ENCODE measurements around the gene ZSWIM9. TPM values are rescaled to one million over a fixed set of nuclear protein-coding genes. Genes with fewer than 3 reads are reported as not detected.

Gene ZSWIM9
- total RNA-seq, 1 experiment from 2014 or later, result 5.5 TPM

DNA sequence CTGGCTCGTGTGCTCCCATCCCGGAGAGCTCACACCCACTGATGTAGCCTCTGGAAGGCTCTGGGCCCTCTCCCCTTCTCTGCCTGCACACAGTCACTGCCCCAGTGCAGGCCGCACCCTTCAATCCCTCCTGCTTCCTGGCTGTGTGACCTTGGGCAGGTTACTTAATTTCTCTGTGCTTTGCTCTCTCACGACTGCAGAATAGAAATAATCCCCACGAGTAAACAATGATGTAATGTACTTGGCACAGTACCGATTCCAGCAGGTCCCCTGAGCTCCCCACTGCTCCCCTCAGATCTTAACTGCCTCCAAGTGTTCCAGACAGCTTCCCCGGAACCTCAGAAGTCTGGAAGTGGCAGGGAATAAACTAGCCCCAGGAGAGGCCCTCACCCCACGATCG, 16.5 kb upstream of the ZSWIM9 start:
- Mint-ChIP-seq H3K4me1 (ENCODE audit: insufficient read depth, unreplicated experiment) (no peaks in the 10 kb centered on the region), H3K36me3 (ENCODE audit: insufficient read depth, unreplicated experiment) (peaks cover 26% of the 10 kb centered on the region), H3K9me3 (ENCODE audit: unreplicated experiment) (no peaks in the 10 kb centered on the region), H3K4me3 (ENCODE audit: unreplicated experiment) (no peak overlapping the region), H3K27ac (ENCODE audit: low read depth, unreplicated experiment) (no peak overlapping the region), H3K27me3 (ENCODE audit: insufficient read depth, unreplicated experiment) (no peaks in the 10 kb centered on the region)
- TF ChIP-seq, protein P1, sequence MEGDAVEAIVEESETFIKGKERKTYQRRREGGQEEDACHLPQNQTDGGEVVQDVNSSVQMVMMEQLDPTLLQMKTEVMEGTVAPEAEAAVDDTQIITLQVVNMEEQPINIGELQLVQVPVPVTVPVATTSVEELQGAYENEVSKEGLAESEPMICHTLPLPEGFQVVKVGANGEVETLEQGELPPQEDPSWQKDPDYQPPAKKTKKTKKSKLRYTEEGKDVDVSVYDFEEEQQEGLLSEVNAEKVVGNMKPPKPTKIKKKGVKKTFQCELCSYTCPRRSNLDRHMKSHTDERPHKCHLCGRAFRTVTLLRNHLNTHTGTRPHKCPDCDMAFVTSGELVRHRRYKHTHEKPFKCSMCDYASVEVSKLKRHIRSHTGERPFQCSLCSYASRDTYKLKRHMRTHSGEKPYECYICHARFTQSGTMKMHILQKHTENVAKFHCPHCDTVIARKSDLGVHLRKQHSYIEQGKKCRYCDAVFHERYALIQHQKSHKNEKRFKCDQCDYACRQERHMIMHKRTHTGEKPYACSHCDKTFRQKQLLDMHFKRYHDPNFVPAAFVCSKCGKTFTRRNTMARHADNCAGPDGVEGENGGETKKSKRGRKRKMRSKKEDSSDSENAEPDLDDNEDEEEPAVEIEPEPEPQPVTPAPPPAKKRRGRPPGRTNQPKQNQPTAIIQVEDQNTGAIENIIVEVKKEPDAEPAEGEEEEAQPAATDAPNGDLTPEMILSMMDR (IDR thresholded peaks at IDR 0.05; ENCODE audit: unreplicated experiment), result no peak
- ChIA-PET POLR2A (interaction anchor here (0.9 kb wide), 1 partner anchor 106 kb away, joined by 4 read pairs; no protein-coding TSS in a partner anchor), CTCF (interaction anchor here (1.0 to 7.2 kb wide), 6 partner anchors 9 to 190 kb away, joined by 3 to 76 read pairs (median 4); partner anchors contain the start of genes PLA2G4C and ZSWIM9)
- intact Hi-C loops (cut with micrococcal nuclease), result no loop called here
- BruUV-seq (replicated peaks), result no TSS peak
- DNase-seq (ENCODE audit: unreplicated experiment), result no peak

DNA sequence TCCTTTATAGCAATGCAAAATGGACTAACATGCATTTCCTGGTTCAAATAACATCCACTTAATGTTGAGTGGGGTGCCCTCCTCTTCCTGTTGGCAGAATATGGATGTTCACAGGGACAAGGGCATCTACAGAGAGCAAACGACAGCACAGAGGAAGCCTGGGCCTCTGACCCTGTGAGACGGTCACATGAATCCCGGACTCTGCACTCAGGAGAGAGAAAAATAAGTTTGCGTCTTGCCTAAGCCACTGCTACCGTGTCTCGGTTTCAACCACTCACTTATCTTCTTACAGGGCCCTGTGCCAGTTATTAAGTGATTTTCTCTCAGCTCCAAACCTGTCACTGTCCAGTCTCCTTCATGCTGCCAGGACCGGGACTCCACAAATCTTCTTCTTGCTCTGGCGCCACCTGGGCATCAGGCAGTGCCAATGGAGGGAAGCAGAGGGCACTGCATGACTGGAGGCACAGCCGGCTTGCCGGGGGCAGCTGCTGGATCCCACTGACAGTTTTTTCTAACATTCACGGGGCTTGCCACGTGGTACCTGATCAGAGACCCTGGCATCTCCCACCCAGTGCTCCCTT, 12.2 kb upstream of the ZSWIM9 start:
- TF ChIP-seq, protein P1 (IDR thresholded peaks at IDR 0.05; ENCODE audit: unreplicated experiment), result no peak
- CTCF ChIA-PET, result interaction anchor here (0.6 to 1.1 kb wide), 2 partner anchors 68 to 311 kb away, joined by 3 read pairs; no protein-coding TSS in a partner anchor

GRCh38 chr19:48168689-48169088, 1.8 kb upstream of the ZSWIM9 start:
- intact Hi-C loops (cut with micrococcal nuclease), result no loop called here
- TF ChIP-seq, protein P1 (IDR thresholded peaks at IDR 0.05; ENCODE audit: unreplicated experiment), result no peak
- no peaks in the 10 kb centered on the region for H3K27me3 Mint-ChIP-seq (ENCODE audit: insufficient read depth, unreplicated experiment)
- BruUV-seq (replicated peaks), result no TSS peak
- DNase-seq (ENCODE audit: unreplicated experiment), result no peak
- POLR2A ChIA-PET, result interaction anchor here (1.2 kb wide), 1 partner anchor 35 kb away, joined by 6 read pairs; no protein-coding TSS in a partner anchor
- H3K9me3 Mint-ChIP-seq (ENCODE audit: unreplicated experiment), result no peaks in the 10 kb centered on the region
- CTCF ChIA-PET, result interaction anchor here (0.5 to 1.0 kb wide), 2 partner anchors 58 to 203 kb away, joined by 3 to 5 read pairs; partner anchors contain the start of gene PLA2G4C
- peak overlapping the region; percentile 90 for H3K4me3 Mint-ChIP-seq (ENCODE audit: unreplicated experiment)
- peaks cover 28% of the 10 kb centered on the region for H3K36me3 Mint-ChIP-seq (ENCODE audit: insufficient read depth, unreplicated experiment)
- H3K27ac Mint-ChIP-seq (ENCODE audit: low read depth, unreplicated experiment), result no peak overlapping the region
- H3K4me1 Mint-ChIP-seq (ENCODE audit: insufficient read depth, unreplicated experiment), result peaks cover 19% of the 10 kb centered on the region

More for the DNA sequence above, 12.2 kb upstream of the ZSWIM9 start:
- BruUV-seq (replicated peaks), result no TSS peak
- no peaks in the 10 kb centered on the region for H3K4me1 Mint-ChIP-seq (ENCODE audit: insufficient read depth, unreplicated experiment)
- H3K9me3 Mint-ChIP-seq (ENCODE audit: unreplicated experiment), result no peaks in the 10 kb centered on the region
- no peak overlapping the region for H3K4me3 Mint-ChIP-seq (ENCODE audit: unreplicated experiment)
- no peak overlapping the region for H3K27ac Mint-ChIP-seq (ENCODE audit: low read depth, unreplicated experiment)
- intact Hi-C loops (cut with micrococcal nuclease), result no loop called here
- POLR2A ChIA-PET, result no interaction called here
- H3K27me3 Mint-ChIP-seq (ENCODE audit: insufficient read depth, unreplicated experiment), result no peaks in the 10 kb centered on the region
- peaks cover 30% of the 10 kb centered on the region for H3K36me3 Mint-ChIP-seq (ENCODE audit: insufficient read depth, unreplicated experiment)
- no peak for DNase-seq (ENCODE audit: unreplicated experiment)

GRCh38 chr19:48169578-48169938, 922 bp upstream of the ZSWIM9 start:
- ChIA-PET POLR2A (interaction anchor here (0.6 to 1.2 kb wide), 2 partner anchors 34 to 222 kb away, joined by 3 to 6 read pairs; no protein-coding TSS in a partner anchor), CTCF (interaction anchor here (1.0 kb wide), 1 partner anchor 204 kb away, joined by 5 read pairs; no protein-coding TSS in a partner anchor)
- H3K27me3 Mint-ChIP-seq (ENCODE audit: insufficient read depth, unreplicated experiment), result no peaks in the 10 kb centered on the region
- peak overlapping the region; percentile 90 for H3K27ac Mint-ChIP-seq (ENCODE audit: low read depth, unreplicated experiment)
- peak overlapping the region; percentile 90 for H3K4me3 Mint-ChIP-seq (ENCODE audit: unreplicated experiment)
- H3K9me3 Mint-ChIP-seq (ENCODE audit: unreplicated experiment), result no peaks in the 10 kb centered on the region
- H3K36me3 Mint-ChIP-seq (ENCODE audit: insufficient read depth, unreplicated experiment), result peaks cover 25% of the 10 kb centered on the region
- peaks cover 19% of the 10 kb centered on the region for H3K4me1 Mint-ChIP-seq (ENCODE audit: insufficient read depth, unreplicated experiment)
- no TSS peak for BruUV-seq (replicated peaks)
- intact Hi-C loops (cut with micrococcal nuclease), result no loop called here
- peak; percentile 84 for DNase-seq (ENCODE audit: unreplicated experiment)
- TF ChIP-seq, protein P1 (IDR thresholded peaks at IDR 0.05; ENCODE audit: unreplicated experiment), result no peak
